Measurements from ENCODE around the gene OSBPL8.

DNA sequence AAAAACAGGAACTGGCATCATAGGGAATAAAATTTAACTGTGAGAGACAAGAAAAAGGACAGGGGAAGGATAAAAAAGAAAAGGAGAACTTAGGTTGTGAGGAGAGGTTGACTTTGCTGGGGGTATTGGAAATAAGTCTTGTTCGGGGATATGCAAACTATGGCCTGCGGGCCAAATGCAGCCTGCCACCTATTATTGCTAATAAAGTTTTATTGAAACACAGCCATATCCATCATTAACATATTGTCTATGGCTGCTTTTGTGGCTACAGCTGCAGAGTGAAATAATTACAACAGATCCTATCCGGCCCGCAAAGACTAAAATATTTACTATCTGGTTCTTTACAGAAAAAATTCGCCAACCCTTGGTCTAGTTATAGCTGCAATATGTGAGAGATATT lies 230.0 kb downstream of the OSBPL8 start:
- TF ChIP-seq, protein P1, sequence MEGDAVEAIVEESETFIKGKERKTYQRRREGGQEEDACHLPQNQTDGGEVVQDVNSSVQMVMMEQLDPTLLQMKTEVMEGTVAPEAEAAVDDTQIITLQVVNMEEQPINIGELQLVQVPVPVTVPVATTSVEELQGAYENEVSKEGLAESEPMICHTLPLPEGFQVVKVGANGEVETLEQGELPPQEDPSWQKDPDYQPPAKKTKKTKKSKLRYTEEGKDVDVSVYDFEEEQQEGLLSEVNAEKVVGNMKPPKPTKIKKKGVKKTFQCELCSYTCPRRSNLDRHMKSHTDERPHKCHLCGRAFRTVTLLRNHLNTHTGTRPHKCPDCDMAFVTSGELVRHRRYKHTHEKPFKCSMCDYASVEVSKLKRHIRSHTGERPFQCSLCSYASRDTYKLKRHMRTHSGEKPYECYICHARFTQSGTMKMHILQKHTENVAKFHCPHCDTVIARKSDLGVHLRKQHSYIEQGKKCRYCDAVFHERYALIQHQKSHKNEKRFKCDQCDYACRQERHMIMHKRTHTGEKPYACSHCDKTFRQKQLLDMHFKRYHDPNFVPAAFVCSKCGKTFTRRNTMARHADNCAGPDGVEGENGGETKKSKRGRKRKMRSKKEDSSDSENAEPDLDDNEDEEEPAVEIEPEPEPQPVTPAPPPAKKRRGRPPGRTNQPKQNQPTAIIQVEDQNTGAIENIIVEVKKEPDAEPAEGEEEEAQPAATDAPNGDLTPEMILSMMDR (conservative IDR thresholded peaks at IDR 0.05 in 1 of 2, IDR thresholded peaks at IDR 0.05 in 1 of 2; ENCODE audit: low read depth in 1 of 2, low read length in 2 of 2), result no peak
- TF ChIP-seq EZH2 (IDR thresholded peaks at IDR 0.05; ENCODE audit: low read length, missing control alignments), result no peak
